IPS DF 4.7 (cell line): ENCODE measurements around the gene JADE2.
A peak's percentile ranks its signal among the peaks of the same experiment; 100 is the strongest.

Source experiments
- DNase-seq: peaks from one replicate; pipeline ENCODE4 v3.0.0-alpha.2; 2013; ENCODE audit warnings: low spot score; ENCODE audit errors: extremely low read depth

Gene JADE2

DNA sequence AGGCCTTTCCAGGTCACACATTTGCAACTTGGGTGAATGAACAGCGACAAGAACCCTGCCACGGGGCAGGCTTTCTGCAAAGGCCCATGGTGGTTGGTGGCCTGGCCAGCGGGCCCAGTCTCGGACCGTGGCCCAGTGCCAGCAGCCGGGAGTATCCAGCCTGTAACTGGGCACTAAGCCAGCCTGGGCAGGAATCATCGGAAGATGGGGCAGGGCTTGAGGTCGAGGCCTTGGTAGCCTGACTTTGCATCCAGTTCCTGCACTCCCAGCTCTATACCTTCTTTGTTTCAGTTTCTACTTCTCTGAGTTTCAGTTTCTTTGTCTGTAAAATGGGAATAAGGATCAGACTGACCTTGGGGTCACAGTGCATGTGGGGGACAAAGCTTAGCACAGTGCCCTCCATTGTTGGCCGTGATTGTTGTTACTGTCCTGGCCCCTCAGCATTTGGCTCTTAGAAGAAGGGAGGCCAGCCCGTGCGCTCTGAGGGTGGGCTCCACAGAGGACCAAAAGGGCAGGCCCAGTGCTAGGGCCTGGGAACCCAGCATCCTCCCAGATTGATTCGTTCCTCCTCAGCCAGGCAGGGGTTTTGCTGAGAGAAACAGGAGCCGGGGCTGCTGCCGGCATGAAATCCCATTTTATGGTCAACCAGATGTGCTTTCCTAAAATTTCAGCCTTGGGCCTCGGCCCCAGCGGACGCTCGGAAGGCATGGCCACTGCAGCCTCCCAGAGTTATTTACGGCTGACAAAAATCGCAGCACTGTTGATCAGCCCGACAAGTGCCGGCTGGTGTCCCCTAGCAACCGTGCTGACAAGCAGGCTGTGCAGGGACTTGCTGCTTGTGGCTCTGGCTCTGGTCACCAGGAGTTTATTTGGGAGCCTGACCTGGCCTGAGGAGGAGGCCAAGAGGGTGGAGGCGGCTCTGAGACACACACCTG is 43.6 kb downstream of the JADE2 start:
- DNase-seq = no peak

DNA sequence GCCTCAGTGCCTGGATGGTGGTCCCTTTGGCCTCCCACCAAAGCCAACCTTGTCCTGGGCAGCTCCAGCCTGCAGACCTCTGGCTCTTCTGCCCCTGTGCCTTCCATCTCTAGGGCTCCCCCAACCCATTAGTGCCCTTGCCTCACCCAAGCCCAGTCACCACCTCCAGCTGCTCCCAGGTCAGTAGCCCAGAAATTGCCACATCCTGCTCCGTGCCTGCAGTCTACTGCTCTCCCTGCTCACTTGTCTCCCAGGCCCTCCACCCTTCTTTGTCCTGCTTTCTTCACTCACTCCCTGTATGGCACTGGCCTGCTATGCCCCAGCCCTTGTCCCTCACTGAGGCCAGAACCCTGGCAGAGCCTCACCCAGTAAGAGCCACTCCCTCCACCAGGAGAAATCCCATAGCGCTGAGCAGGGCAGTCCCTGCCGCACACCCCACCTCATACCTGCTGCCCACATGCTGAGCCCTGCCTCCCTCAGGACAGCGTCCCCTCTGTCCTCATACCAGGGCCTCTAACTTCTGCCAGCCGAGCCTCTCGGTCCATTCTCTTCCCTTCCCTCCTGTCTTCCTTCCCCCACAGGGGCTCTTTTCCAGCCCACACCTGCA is 44.4 kb downstream of the JADE2 start:
- no peak for DNase-seq

DNA sequence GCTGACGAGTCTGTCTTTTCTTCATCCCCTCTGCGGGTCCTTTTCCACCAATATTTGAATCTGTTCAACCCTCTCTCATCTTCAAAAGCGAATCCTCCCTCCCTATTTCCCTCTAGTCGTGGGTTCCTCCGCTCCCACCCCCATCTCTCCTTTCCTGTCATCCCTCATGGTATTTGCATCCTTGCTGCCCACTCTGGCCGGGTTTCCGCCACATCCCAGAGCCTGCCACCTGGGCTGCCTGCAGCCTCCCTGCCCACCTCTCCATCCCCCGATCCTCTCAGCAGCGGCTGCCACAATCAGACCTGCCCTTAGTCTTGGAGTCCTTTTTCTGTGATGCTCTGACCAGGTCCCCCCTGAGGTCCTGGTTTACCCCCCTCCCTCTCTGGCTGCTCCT is 44.9 kb downstream of the JADE2 start:
- no peak for DNase-seq

DNA sequence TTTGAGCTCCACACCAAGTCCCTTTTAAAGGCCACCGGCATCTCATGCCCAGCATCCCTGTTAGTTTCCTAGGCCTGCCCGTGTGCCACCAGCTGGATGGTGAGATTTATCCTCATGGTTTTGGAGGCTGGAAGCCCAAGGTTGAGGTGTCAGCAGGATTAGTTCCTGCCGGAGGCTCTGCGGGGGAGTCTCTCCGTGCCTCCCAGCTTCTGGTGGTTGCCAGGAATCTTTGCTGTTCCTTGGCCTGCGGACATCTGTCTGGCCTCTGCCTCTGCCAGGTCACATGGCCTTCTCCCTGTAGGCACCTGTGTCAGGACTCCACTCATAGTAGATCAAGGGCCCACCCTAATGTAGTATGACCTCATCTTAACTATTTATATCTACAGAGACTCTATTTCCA is 45.4 kb downstream of the JADE2 start:
- no peak for DNase-seq

DNA sequence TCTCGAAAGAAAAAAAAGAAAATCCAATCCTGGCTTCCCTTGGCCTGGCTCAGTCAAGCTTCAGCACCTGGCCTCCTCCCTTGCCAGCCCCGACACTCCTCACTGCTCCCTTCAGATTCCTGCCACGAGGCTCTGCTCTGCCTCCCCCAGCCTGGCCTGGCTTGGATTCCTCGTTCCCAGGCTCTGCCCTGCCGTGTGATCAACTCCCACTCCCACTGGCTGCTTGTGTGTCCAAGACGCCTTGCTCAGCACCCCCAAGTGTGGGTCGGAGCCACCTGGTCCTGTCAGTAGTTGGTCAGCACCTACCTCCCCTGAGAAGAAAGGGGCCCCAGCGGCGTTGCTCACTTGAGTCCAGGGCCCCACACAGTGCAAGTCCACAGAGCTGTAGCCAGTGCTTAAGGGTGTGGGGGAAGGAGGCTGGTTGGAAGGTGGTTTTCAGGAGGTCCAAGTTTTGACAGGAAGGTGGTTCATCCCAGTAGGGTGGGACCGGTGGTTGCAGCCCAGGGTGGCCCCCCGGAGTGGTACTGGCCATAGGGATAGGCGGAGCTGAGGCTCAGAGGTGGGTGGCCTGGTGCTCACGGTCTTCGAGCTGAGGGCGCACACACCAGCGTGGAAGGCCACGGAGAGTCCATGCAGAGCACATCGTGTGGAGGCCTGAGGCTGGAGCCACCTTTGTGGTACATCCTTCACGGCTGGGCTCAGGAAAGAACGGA is 46.4 kb downstream of the JADE2 start:
- DNase-seq = no peak

DNA sequence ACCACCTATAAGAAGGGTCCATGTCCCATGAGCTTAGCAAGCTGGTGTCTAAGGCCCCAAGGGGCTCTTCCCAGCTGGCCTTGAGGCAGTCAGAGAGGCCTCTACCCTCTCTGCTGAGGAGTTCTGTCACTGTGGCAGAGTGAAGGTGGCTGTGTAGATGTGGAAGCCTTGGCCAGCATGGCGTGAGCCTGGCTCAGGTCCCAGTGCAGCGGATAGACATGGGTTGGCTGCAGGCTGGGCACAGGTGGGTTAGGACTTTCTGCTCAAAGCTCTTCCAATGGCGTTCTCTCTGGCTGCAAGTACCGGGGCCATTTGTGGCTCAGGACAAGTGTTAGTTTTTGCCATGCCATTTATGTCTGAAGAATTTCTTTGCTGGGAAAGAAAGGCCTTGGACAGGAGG is 47.3 kb downstream of the JADE2 start:
- DNase-seq = no peak

DNA sequence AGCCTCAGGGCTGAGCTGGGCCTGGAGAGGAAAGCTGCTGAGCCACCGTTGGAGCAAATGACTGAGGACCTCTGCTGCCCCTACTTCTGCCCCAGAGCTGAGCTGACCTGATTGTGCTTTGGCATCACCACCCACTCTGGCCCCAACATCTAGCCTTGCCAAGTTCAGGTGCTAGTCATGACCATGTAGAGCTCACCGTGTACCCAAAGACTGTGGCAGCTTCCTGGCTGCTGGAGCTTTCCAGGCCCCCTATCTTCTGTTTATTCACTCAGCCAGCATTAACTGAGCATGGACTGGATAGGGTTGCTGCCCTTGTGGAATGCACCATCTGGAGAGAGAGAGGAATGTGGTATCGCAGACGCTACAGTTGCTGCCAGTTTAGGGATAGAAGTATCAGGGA is 49.1 kb downstream of the JADE2 start:
- DNase-seq = no peak

DNA sequence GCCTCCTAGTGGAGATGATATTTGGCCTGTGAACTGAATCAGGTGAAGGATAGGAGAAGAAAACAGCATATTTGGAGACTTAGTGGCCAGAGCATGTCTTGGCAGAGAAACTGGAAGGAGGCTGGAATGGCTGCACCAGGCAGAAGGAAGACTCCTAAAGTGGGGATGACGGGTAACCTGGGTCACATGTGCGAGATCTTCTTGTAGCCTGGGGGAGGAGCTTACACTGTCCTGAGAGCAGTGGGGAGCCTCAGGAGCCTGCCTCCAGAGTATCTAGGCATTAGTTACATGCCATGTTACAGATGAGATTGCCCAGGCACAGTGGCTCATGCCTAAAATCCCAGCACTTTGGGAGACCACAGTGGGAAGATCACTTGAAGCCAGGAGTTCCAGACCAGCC is 49.8 kb downstream of the JADE2 start:
- DNase-seq = no peak

DNA sequence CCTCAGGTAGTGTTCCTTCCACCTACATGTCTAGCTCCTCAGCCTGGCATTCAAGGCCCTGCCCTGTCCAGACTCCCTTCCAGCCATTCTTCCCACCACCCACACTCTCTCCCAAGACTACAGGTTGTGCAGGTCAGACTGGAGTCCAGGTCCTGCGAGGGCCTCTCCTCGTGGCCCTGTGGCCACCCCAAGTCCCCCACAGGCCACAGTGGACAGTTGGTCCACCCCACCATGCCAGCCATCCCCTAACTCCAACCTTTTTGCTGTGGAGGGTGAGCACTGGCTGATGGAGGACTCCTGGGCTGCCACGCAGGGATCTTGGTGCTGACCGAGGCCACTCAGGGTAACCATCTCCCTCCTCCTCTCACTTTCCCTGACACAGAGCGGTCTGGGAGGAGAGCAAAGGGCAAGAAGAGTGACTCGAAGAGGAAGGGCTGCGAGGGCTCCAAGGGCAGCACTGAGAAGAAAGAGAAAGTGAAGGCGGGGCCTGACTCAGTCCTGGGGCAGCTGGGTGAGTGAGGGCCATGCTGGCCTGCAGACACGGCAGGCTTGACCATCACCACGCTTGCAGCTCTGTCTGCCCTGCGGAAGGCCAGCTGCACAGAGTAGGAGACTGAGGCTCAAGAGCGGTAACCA is 51.0 kb downstream of the JADE2 start:
- DNase-seq = no peak

DNA sequence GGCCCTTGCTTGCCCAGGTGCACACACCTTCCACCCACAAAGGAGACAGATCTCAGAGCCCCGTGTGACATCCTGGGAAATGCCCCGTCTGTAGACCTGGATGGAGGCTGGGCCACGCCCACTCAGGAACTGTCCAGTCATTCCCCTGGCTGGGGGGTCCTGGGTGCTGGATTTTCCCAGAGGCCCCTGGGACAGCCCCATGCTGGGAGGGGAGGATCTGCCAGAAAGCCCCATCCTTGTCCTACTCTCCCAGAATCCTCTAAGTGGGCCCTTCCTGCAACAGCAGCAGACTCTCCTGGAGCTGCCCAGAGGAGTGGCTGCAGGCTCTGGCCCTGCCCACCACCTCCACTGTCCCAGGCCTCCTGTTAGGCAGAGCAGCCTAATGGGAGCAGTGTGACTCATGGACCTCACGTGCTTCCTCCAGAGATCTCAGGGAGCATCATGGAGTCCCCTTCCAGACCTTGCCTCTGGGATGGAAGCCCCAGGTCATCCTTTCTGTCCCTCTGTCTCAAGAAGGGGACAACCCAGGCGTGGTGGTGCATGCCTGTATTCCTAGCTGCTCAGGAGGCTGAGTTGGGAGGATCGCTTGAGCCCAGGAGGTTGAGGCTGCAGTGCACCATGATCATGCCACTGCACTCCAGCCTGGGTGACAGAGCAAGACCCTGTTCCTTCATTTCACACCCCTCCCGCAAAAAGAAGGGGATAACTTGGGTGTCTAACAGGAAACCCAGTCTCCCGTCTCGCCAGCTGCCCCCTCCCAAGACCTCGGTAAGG is 51.7 kb downstream of the JADE2 start:
- no peak for DNase-seq

DNA sequence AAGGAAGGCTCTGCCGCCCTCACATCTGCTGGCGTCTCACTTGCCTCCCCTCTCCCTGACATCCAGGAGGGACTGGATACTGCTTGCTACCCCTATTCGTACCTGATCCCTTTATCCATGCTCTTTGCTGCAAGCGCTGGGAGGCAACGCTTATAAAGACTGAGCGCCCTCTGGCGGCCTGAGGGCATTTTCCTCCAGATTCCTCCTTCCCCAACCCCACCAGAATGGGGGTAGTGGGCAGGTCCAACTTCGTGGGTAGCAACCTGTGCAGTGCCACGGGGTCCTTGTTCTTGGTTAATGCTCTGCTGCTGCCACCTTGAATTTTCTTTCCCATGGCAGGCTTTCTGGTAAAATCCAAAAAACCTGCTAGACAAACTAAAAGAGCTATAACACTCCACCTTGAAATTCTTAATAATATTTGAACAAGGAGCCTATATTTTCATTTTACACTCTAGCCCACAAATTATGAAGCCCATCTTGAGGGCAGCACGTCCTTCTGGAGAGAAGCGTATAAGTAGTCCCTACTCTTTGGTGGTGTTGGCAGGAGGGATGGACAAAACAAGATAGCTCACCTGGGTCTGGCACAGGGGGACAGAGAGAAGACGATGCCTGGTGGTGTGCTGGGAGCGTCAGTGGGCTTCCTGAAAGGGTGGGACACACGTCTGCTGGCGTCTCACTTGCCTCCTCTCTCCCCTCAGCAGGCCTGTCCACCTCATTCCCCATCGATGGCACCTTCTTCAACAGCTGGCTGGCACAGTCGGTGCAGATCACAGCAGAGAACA is 52.5 kb downstream of the JADE2 start:
- DNase-seq = peak; percentile 56

DNA sequence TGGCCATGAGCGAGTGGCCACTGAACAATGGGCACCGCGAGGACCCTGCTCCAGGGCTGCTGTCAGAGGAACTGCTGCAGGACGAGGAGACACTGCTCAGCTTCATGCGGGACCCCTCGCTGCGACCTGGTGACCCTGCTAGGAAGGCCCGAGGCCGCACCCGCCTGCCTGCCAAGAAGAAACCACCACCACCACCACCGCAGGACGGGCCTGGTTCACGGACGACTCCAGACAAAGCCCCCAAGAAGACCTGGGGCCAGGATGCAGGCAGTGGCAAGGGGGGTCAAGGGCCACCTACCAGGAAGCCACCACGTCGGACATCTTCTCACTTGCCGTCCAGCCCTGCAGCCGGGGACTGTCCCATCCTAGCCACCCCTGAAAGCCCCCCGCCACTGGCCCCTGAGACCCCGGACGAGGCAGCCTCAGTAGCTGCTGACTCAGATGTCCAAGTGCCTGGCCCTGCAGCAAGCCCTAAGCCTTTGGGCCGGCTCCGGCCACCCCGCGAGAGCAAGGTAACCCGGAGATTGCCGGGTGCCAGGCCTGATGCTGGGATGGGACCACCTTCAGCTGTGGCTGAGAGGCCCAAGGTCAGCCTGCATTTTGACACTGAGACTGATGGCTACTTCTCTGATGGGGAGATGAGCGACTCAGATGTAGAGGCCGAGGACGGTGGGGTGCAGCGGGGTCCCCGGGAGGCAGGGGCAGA is 53.3 kb downstream of the JADE2 start:
- no peak for DNase-seq

DNA sequence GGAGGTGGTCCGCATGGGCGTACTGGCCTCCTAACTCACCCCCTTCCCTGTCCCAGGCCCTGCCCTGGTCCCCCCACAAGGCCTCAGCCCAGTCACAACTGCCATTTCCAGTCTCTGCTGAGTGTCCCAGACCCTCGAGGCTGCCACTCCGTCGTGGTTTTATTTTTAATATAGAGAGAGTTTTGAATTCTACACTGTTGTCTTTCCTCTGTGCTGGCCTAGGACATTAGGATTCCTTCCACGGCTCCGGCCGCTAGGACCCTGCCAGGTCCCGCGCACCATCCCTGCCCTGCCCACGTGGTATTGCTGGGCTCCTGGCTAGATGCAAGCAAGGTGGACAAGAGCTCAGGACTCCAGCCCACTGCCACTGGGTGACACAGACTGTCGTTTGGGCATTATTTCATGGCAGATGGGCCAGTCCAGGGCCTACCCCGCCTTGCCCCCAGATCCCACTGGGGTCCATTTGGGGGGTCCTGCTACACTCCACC is 53.9 kb downstream of the JADE2 start:
- DNase-seq = no peak

DNA sequence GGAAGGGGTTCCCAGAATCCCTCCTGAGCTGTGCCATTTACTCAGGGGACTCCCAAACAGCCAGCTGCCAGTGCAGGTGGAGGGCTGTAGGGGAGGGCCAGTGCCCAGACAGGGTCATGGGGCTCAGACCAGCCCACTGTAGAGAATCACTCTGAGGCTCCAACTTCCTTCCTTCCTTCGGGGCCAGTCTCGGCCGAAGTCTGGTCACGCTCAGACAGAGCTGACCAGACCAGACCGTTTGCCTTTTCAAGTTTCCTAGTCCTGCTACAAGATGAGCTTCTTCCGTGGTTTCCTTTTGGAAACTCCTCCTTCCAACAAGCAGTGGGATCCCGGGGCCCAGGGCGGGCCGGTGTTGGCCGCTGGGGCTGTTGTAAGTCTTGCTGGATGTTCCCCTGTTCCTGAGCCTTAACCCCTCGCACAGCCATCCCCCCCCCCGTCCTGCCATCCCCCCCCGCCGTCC is 54.6 kb downstream of the JADE2 start:
- no peak for DNase-seq

DNA sequence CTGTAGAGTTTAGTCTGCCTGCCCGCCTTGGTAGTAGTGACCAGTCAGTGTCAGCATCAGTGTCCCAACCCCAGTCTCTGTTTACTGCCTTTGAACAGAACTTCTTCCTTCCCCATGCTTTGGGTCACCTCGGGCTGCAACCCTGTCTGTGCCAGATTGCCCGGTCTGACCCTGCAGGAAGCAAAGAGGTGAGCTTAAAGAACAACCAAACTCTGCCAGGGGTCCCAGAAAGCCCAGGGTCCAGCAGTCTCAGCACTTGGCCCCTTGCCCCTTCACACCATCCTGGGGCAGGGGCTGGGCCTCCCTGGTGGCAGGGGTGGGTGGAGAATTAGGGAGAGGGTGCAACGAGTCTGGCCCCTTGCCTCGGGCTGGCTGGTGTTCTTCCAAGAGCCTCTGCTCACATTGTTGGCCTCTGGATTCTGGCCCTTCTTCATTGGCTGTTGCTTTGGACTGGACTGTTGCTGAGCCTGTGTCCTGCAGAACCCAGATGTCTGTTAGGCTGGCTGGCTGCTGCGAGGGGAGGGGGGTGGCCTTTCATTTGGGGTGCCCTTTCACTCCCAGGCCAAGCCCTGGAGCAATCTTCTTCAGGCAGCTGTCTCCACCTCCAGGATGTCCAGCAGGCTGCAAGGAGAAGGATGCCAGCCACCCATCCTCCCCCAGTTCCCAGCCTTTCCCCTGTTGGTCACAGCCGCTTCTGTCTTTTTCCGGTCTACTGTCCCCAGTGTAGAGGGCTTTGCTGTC is 55.9 kb downstream of the JADE2 start:
- no peak for DNase-seq

DNA sequence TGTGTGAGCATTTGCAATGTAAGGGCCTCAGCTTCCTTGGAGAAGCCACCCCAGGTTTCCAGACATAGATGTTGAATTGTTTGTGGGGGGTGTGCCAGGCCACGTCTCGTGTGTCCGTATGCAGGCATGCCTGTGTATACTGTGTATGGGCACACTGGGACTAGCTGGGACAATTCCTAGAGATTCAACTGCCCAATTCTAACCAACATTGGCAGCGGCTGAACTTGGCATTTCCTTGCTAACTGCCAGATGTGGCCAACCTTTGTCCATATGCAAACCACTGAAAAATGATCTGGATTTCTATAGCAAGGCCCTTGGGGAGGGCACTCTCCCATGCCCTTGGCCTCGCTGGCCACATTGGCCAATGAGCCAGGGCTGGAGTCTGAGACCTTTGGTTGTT is 56.8 kb downstream of the JADE2 start:
- no peak for DNase-seq

DNA sequence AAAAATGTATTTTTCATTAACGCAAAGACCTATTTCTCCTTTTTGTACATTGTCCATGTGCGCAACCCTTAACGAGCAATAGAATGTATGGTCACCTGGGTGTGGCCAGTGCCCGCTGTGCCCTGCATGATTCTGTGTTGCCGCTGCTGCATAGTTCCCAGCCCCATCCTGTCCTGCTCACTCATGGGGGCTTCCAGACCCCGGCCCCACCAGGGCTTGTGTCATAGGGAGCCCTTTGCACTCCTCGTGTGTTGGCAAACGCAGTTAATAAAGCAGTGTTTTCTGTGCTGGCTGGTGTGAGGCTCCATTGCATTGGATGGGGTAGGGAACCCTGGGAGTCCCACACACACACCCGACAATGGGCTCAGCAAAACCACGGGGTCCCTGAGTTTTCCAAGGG is 57.5 kb downstream of the JADE2 start:
- DNase-seq = no peak

DNA sequence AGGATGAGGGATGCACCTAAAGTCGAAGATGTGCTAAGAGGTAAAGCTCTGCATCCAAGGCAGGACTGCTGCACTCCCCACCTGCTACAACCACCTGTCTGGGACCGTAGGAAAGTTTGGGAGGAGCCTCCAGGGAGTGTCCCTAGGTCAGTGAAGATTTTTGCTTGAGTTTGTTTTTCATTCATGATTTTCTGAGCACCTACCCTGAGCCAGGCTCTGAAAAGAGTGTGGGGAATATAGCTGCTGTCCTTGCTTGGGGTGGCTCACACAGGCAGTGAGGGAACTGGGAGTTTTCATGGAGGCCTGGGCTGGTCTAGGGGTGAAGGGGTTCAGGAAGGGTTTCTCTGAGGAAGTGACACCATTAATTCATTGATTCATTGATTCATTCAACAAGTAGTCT is 58.3 kb downstream of the JADE2 start:
- no peak for DNase-seq

DNA sequence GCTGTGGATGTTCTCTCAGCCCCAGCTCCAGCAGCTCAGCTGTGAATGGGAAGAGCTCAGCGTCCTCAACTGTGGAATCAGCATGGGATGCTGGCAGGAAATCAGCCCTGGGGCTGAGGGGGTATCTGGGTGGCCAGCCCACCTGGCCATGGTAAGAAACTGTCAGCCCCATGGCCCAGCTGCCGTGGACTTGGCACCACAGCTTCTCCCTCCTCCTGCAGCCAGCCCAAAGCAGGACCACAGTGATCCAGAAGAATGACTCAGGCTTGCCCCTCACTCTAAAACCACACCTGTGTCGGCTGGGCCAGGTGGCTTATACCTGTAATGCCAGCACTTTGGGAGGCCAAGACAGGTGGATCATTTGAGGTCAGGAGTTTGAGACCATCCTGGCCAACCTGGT is 59.2 kb downstream of the JADE2 start:
- DNase-seq = no peak
